Activated naive CD8-positive, alpha-beta T cell treated with anti-CD3 and anti-CD28 coated beads for 36 hours (primary cell): ENCODE data around the gene ARL3. TPM values are rescaled to one million over a fixed set of nuclear protein-coding genes. Genes with fewer than 3 reads are reported as not detected.
"Not testable (repeated sequence)": the region's sequence is repeated elsewhere in the genome, so short reads cannot be mapped to it uniquely, and the experiment has no call there.

Experiments
- DNase-seq: peaks from one replicate; pipeline ENCODE4 v3.0.0; 2021
- H3K27ac Mint-ChIP-seq: one replicate; pipeline ENCODE4 v1.8.0; 2022; ENCODE audit warnings: mild to moderate bottlenecking, moderate library complexity, mixed read lengths
- H3K27me3 Mint-ChIP-seq: one replicate; pipeline ENCODE4 v1.8.0; 2022; ENCODE audit warnings: mild to moderate bottlenecking, mixed read lengths
- H3K36me3 Mint-ChIP-seq: one replicate; pipeline ENCODE4 v1.8.0; 2021; ENCODE audit warnings: mild to moderate bottlenecking, mixed read lengths
- H3K4me1 Mint-ChIP-seq: one replicate; pipeline ENCODE4 v1.8.0; 2021; ENCODE audit warnings: mixed read lengths
- H3K4me3 Mint-ChIP-seq: one replicate; pipeline ENCODE4 v1.8.0; 2022; ENCODE audit warnings: mild to moderate bottlenecking, moderate library complexity, mixed read lengths
- H3K9me3 Mint-ChIP-seq: one replicate; pipeline ENCODE4 v1.8.0; 2022; ENCODE audit warnings: mixed read lengths
- total RNA-seq, 2 experiments: library from RNA; stranded (reverse); gene quantifications; one replicate each; pipeline ENCODE4 v1.2.3, GENCODE V29; 2021

Gene ARL3, protein sequence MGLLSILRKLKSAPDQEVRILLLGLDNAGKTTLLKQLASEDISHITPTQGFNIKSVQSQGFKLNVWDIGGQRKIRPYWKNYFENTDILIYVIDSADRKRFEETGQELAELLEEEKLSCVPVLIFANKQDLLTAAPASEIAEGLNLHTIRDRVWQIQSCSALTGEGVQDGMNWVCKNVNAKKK
- total RNA-seq: 1 to 10 TPM; 5.7 to 6.2 TPM

DNA sequence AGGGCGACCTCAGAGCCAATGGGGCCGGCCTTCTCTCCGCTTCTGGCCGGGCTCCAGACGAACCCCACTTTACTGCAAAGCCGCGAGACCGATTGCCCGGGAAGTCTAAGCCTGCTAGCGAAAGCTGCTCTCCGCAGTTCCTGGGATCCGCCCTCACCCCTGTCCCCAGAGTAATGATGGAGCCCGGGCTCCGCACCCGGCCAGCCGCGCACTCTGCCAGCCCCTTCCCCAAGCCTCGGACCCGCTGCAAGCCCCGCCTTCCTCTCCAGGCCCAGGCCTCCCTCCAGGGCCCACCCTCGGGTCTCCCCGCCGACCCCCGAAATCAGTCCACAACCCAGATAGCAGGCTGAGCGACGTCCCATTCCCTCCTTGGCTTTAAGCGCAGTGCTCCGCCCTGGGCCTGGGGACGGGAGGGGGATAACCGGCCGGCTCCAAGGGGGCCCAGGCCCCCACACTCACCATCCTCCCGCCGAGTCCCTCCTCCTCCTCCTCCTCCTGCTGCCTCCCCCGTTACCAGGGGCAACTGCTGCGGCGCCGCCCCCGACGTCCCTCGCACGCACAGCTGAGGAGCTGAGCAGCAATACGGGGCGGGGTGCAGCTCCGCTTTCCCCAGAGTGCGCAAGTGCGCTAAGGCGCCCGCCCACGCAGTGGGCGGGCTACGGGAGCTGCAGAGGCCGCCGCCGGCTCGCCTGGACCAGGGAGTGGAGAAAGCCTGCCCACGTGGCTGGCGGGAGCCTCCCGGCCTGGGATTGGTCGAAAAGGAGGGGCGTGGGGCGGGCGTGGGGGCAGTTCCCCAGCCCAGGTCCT, at the start of gene ARL3:
Gene ARL3 (minus strand): TSS at position 584 of the 807 bp plus-strand sequence. CDS start 122 bp downstream, at position 462.
- DNase-seq: peak; percentile 98
- peak within 1 kb of the TSS; percentile 88 for H3K27ac Mint-ChIP-seq
- peaks cover 22% of the 10 kb centered on the region for H3K36me3 Mint-ChIP-seq
- no peaks in the 10 kb centered on the region for H3K9me3 Mint-ChIP-seq
- H3K4me3 Mint-ChIP-seq: peak within 1 kb of the TSS; percentile 90
- H3K27me3 Mint-ChIP-seq: no peaks in the 10 kb centered on the region
- peaks cover 48% of the 10 kb centered on the region for H3K4me1 Mint-ChIP-seq

GRCh38 chr10:102763037-102763607, 48.9 kb upstream of the ARL3 start:
- Mint-ChIP-seq H3K9me3 (peaks cover 2% of the 10 kb centered on the region), H3K4me1 (peaks cover 38% of the 10 kb centered on the region)

DNA sequence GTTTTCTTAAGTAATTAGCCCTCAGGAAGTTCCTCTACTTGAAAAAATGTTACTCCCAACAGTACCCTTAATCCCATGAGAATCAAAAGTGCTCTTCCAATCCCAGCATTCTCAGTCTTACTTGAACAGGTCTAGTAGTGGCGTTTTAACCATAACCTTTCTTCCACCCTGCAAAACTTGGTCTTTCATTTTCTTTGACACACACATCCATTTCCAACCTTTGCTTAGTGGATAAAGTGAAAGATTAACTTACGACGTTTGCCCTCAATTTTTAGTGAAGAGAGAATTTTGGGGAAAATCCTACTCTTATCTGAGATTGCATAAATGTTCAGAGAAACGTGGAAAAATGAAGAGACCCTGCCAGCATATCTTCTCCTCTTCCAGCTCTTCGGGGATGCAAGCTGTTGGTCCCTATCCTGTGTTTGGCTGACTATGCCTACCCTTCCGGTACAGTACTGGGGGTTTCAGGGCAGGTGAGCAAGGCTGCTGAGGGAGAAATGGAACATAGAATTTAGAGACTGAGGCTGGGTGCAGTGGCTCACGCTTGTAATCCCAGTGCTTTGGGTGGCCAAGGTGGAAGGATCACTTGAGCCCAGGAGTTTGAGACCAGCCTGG, 48.3 kb upstream of the ARL3 start:
- peaks cover 35% of the 10 kb centered on the region for H3K4me1 Mint-ChIP-seq

More at GRCh38 chr10:102763037-102763607, 48.9 kb upstream of the ARL3 start:
- no peak for DNase-seq
- Mint-ChIP-seq H3K27me3 (no peaks in the 10 kb centered on the region), H3K4me3 (no peak overlapping the region), H3K27ac (no peak overlapping the region), H3K36me3 (peaks cover 24% of the 10 kb centered on the region)

DNA sequence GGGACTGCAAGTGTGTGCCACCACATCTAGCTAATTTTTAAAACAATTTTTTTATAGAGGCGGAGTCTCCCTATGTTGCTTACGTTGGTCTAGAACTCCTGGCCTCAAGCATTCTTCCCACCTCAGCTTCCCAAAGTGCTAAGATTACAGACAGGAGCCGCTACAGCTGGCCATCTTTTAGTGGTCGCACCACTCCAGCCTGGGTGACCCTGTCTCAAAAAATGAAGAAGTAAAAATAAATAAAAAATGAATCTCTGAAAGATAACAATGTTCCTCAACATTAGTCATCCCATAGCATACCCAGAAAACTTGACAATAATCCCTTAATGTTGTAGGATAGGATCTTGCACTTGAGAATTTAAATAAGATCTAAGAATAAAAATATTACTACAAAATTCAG, 47.8 kb upstream of the ARL3 start:
- Mint-ChIP-seq H3K27me3 (no peaks in the 10 kb centered on the region), H3K36me3 (peaks cover 24% of the 10 kb centered on the region), H3K4me3 (no peak overlapping the region), H3K27ac (no peak overlapping the region), H3K9me3 (peaks cover 2% of the 10 kb centered on the region), H3K4me1 (peaks cover 34% of the 10 kb centered on the region)
- DNase-seq: no peak

More for the DNA sequence above, 48.3 kb upstream of the ARL3 start:
- Mint-ChIP-seq H3K9me3 (peaks cover 2% of the 10 kb centered on the region), H3K27me3 (no peaks in the 10 kb centered on the region), H3K4me3 (no peak overlapping the region), H3K27ac (no peak overlapping the region), H3K36me3 (peaks cover 23% of the 10 kb centered on the region)
- DNase-seq: no peak

DNA sequence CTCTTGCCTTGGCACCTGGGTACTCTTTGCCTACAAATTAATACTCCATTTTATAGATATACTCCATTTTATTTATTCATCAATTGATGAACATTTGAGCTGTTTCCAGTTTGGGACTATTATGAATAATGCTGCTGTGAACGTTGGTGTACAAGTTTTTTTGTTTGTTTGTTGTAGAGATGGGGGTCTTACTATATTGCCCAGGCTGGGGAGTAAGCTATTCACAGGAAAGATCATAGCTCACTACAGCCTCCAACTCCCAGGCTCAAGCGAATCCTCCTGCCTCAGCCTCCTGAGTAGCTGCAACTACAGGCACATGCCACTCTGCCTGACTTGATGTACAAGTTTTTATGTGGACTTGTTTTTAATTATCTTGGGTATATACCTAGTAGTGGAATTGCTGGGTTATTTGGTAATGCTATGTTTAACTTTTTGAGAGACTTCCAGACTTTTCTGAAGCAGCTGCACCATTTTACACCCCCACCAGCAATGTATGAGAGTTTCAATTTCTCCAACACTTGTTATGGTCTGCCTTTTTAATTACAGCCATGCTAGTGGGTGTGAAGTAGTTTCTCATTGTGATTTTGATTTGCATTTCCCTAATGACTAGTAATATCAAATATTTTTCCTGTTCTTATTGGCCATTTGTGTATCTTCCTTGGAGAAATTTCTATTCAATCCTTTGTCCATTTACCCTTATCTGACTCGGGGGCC, 45.5 kb upstream of the ARL3 start:
- Mint-ChIP-seq H3K9me3 (peaks cover 2% of the 10 kb centered on the region), H3K4me3 (no peak overlapping the region), H3K36me3 (peaks cover 26% of the 10 kb centered on the region), H3K27me3 (no peaks in the 10 kb centered on the region), H3K27ac (no peak overlapping the region), H3K4me1 (peaks cover 37% of the 10 kb centered on the region)
- DNase-seq: no peak

DNA sequence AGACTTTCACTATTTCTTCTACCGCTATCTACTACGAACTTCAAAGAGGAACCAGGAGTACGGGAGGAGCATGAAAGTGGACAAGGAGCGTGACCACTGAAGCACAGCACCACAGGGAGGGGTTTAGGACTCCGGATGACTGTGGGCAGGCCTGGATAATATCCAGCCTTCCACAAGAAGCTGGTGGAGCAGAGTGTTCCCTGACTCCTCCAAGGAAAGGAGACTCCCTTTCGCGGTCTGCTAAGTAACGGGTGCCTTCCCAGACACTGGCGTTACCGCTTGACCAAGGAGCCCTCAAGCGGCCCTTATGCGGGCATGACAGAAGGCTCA, 44.7 kb upstream of the ARL3 start:
- Mint-ChIP-seq H3K36me3 (peaks cover 20% of the 10 kb centered on the region), H3K4me1 (peaks cover 30% of the 10 kb centered on the region), H3K27ac (peak overlapping the region; percentile 47)
- not testable (repeated sequence) for H3K9me3 Mint-ChIP-seq, H3K27me3 Mint-ChIP-seq, H3K4me3 Mint-ChIP-seq, DNase-seq

GRCh38 chr10:102758240-102758932, 44.2 kb upstream of the ARL3 start:
- no peak for DNase-seq
- H3K36me3 Mint-ChIP-seq: peaks cover 17% of the 10 kb centered on the region
- no peak overlapping the region for H3K4me3 Mint-ChIP-seq
- H3K4me1 Mint-ChIP-seq: peaks cover 33% of the 10 kb centered on the region
- peaks cover 2% of the 10 kb centered on the region for H3K9me3 Mint-ChIP-seq
- H3K27me3 Mint-ChIP-seq: no peaks in the 10 kb centered on the region
- H3K27ac Mint-ChIP-seq: peak overlapping the region; percentile 47

- Mint-ChIP-seq H3K4me3 (no peak overlapping the region), H3K4me1 (peaks cover 44% of the 10 kb centered on the region), H3K27me3 (no peaks in the 10 kb centered on the region), H3K27ac (no peak overlapping the region), H3K9me3 (peaks cover 2% of the 10 kb centered on the region), H3K36me3 (peaks cover 16% of the 10 kb centered on the region)
- no peak for DNase-seq
Measured at GRCh38 chr10:102757323-102757722, 43.1 kb upstream of the ARL3 start.

DNA sequence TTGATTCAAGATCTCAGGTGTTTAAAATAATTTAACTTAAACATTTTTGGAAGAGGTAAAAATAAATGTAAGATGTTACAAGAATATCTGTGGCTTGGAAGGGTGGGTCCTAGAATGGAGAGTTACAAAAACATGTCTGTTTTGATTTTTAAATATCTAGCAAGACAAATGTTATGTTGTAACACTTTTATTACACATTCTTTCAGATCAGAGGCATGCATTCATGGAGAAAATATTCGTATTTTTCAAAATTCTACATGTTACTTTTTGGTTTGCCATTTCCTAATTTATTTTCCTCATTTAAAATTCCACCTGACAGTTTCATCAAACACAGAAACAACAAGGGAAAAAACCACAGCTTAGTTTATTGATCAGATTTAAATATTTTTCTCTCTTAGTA, 39.5 kb upstream of the ARL3 start:
- H3K4me3 Mint-ChIP-seq: no peak overlapping the region
- H3K4me1 Mint-ChIP-seq: peaks cover 48% of the 10 kb centered on the region
- no peaks in the 10 kb centered on the region for H3K9me3 Mint-ChIP-seq
- H3K27ac Mint-ChIP-seq: no peak overlapping the region
- DNase-seq: no peak
- no peaks in the 10 kb centered on the region for H3K27me3 Mint-ChIP-seq
- peaks cover 10% of the 10 kb centered on the region for H3K36me3 Mint-ChIP-seq

- Mint-ChIP-seq H3K27ac (no peak overlapping the region), H3K9me3 (no peaks in the 10 kb centered on the region), H3K4me3 (no peak overlapping the region), H3K36me3 (peaks cover 16% of the 10 kb centered on the region), H3K4me1 (peaks cover 46% of the 10 kb centered on the region), H3K27me3 (no peaks in the 10 kb centered on the region)
- no peak for DNase-seq
Measured at GRCh38 chr10:102752934-102753664, 38.9 kb upstream of the ARL3 start.

- Mint-ChIP-seq H3K4me3 (no peak overlapping the region), H3K36me3 (peaks cover 16% of the 10 kb centered on the region), H3K4me1 (peaks cover 43% of the 10 kb centered on the region), H3K27ac (no peak overlapping the region), H3K27me3 (no peaks in the 10 kb centered on the region), H3K9me3 (no peaks in the 10 kb centered on the region)
- DNase-seq: no peak
Measured at GRCh38 chr10:102752266-102752930, 38.2 kb upstream of the ARL3 start.

DNA sequence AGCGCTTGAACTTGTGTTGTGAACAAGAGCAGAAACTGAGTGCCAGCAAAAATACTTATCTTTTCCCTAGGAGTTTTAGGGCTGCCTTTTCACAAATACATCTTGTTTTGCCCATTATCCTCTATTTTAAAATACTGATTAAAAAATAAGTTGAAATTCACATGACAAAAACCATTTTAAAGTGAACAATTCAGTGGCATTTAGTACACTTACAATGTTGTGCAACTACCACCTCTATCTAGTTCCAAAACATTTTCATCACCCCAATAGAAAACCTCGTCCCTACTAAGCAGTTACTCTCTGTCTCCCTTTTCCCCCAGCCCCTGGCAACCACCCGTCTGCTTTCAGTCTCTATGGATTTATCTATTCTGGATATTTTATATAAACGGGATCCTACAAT, 31.0 kb upstream of the ARL3 start:
- no peak for DNase-seq
- H3K36me3 Mint-ChIP-seq: peaks cover 11% of the 10 kb centered on the region
- peak overlapping the region; percentile 96 for H3K4me3 Mint-ChIP-seq
- H3K27me3 Mint-ChIP-seq: no peaks in the 10 kb centered on the region
- peaks cover 5% of the 10 kb centered on the region for H3K9me3 Mint-ChIP-seq
- H3K27ac Mint-ChIP-seq: no peak overlapping the region
- H3K4me1 Mint-ChIP-seq: peaks cover 31% of the 10 kb centered on the region

DNA sequence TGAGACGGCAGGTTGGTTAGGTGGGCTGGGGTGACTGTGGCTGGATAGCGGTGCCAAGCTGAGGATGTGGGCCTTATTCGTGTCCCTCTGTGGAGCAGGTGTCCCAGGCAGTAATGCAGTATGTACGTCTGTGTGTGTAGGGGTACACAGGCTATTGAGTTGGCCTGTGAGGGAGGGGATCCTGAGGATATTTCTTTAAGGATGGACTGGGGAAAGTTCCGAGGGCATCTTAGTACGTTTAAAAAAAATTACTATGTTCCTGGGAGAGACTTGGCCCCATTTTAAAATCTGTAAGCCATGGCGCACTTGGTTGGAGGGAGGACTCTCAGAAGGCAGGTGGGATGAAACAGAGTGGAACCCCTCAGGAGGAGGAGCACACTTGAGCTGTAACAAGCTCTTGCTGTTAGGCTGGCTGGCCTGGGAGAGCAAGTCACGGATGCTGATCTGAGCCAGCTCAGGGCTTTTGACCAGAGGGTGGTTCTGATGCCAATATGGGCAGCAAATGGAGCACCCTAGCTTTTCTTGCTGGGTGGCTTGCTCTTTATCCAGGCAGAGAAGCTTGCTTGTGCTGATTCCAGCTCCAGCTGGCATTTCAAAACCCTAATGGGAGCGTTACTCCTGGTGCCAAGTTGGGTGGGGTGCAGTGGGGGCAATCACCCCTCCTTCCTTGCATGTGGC, 30.3 kb upstream of the ARL3 start:
- H3K36me3 Mint-ChIP-seq: peaks cover 11% of the 10 kb centered on the region
- peak overlapping the region; percentile 90 for H3K27ac Mint-ChIP-seq
- no peaks in the 10 kb centered on the region for H3K27me3 Mint-ChIP-seq
- DNase-seq: peak; percentile 17
- peak overlapping the region; percentile 96 for H3K4me3 Mint-ChIP-seq
- H3K4me1 Mint-ChIP-seq: peaks cover 31% of the 10 kb centered on the region
- peaks cover 5% of the 10 kb centered on the region for H3K9me3 Mint-ChIP-seq
